ENCODE measurements around the gene ZSWIM9.

GRCh38 chr19:48169939-48170803, at the start of gene ZSWIM9, which contains the start of gene LIG1:
- TF ChIP-seq EZH2phosphoT487 (IDR thresholded peaks at IDR 0.05; ENCODE audit: borderline replicate concordance, low read length): no peak
- no peak for TF ChIP-seq CTCF (IDR thresholded peaks at IDR 0.05; ENCODE audit: low read depth, low read length, poor library complexity, severe bottlenecking)

Measured in DOHH2 (cell line).